ENCODE data around the gene SENP2. TPM values are rescaled to one million over a fixed set of nuclear protein-coding genes. Genes with fewer than 3 reads are reported as not detected.
"Not testable (repeated sequence)": the region's sequence is repeated elsewhere in the genome, so short reads cannot be mapped to it uniquely, and the experiment has no call there.

The SENP2 gene
- 30.5 and 103 TPM in 2 replicates for total RNA-seq (2014; rRNA removed; shearing (Covaris generic); ENCODE audit: low replicate concordance)

GRCh38 chr3:185585859-185586685 is at the start of gene SENP2:
Gene SENP2, plus strand, starts transcription at chr3:185586295. Its CDS starts 119 bp downstream, at chr3:185586414.
- Histone ChIP-seq H3K9me3 (no peaks in the 10 kb centered on the region), H3K4me3 (peak within 1 kb of the TSS; percentile 97), H3K27me3 (no peaks in the 10 kb centered on the region), H3K36me3 (peaks cover 3% of the 10 kb centered on the region)
- peak; percentile 99 for DNase-seq

DNA sequence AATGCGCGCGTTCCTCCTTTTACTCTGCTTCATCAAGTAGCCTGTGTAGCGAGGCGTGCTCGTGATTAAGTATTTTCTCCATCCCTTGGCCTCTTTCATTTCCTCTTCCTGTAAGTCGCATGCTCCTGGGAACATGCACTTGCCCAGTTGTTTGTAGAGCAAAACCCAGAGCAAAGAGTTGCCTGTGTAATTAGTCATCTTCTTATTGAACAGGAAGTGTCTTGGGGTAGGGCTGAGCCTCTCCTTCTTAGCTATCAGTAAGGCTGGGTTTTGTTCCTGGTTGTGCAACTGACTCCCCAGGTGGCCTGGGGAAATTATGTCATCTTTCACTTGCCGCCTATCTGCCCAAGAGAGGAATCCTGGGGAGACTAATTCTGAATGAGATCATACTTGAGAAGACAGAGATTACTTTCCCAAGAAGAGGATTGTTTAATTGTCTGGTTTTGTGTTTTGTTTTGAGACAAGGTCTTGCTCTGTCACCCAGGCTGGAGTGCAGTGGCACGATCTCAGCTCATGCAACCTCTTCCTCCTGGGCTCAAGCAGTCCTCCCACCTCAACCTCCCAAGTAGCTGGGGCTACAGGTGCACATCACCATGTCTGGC is 48.6 kb upstream of the SENP2 start:
- peak; percentile 92 for DNase-seq
- Histone ChIP-seq H3K9me3 (no peaks in the 10 kb centered on the region), H3K36me3 (no peaks in the 10 kb centered on the region), H3K27me3 (no peaks in the 10 kb centered on the region), H3K4me3 (no peak overlapping the region)

- Histone ChIP-seq H3K27me3 (no peaks in the 10 kb centered on the region), H3K9me3 (no peaks in the 10 kb centered on the region), H3K36me3 (no peaks in the 10 kb centered on the region), H3K4me3 (no peak overlapping the region)
- no peak for DNase-seq
These were observed 46.2 kb upstream of the SENP2 start for GRCh38 chr3:185539934-185540333.

DNA sequence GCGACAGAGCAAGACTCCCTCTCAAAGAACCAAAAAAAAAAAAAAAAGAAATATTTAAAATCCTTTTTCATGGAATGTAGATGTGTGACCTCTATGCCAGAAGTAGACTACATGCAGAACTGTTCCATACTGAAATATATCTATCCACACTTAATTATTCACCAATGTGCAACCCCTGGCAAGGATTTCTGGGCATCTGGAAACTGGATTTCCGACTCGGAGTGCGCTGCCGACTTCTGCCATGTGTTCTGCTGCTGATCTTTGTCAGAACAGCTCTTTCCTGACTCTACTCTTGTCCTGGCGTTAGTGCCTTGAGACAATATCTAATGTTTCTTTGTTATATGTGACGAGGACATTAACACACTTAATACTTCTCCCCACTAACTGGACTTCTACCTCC is 45.4 kb upstream of the SENP2 start:
- Histone ChIP-seq H3K9me3 (no peaks in the 10 kb centered on the region), H3K36me3 (no peaks in the 10 kb centered on the region), H3K27me3 (no peaks in the 10 kb centered on the region), H3K4me3 (no peak overlapping the region)
- no peak for DNase-seq

DNA sequence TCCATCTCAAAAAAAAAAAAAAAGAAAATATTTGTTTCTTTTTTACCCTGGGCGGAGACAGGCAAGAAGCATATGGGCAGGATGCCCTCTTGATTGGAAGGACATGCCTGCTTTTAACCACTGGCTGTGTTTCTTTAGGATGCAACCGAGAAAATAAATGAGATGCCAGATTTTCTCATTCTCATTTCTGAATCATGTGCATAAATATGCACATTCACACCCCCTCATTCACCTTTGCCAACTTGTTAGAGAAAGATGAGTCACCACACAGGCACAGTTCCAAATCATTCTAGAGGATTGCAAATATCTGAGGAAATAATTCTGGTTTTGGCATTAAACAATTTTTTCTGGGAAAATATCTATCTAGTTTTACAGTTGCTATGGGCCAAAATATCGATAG is 37.0 kb upstream of the SENP2 start:
- DNase-seq, result peak; percentile 88
- Histone ChIP-seq H3K4me3 (no peak overlapping the region), H3K27me3 (no peaks in the 10 kb centered on the region), H3K9me3 (no peaks in the 10 kb centered on the region), H3K36me3 (no peaks in the 10 kb centered on the region)

DNA sequence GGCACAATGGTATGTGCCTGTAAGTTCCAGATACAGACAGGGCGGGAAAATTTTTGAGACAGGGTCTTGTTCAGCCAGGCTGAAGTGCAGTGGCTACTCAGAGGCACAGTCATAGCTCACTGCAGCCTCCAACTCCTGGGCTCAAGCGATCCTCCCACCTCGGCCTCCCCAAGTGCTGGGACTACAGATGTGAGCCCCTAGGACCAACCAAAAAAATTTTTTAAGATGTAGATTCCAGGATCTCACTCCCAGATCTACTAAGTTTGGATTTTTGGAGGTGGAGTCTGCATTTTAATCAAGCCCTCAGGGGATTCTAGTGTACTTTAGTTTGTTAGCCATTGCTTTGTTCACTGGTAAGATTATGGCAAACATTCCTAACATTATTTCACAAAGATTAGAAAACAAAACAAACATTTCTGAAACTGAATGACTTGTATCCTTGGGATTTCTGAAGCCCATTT is 36.4 kb upstream of the SENP2 start:
- Histone ChIP-seq H3K9me3 (no peaks in the 10 kb centered on the region), H3K27me3 (no peaks in the 10 kb centered on the region), H3K36me3 (no peaks in the 10 kb centered on the region), H3K4me3 (no peak overlapping the region)
- peak; percentile 37 for DNase-seq

DNA sequence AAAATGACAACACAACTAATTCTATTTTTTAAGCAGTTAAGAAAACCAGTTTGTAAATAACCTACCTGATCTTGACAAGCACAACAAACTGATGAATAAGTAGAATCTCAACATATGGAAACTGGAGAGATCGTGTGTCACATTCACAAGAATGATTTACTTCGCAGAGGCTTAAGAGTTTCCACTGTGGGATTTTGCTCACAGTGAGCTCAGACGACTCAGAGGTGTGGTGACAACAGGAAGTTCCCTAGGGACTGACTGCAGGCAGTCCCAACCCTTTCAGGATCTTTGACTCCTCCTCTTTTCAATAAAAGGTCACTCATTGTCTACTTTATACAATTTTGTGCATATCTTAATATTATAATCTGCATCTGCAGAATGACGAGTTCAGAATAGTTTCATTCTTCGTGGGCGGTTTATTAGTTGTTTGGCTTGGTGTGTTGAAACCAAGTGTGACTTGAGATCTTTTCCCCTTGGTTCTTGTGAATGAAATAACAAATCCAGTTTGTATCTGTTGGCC is 33.7 kb upstream of the SENP2 start, which contains the start of gene LIPH:
TSS of gene LIPH (minus strand) at position 231 of the 520 bp plus-strand sequence. CDS start at position 114, 117 bp downstream.
- Histone ChIP-seq H3K27me3 (no peaks in the 10 kb centered on the region), H3K9me3 (no peaks in the 10 kb centered on the region), H3K4me3 (no peak within 1 kb of the TSS), H3K36me3 (no peaks in the 10 kb centered on the region)
- no peak for DNase-seq

GRCh38 chr3:185555101-185555501 is 31.0 kb upstream of the SENP2 start:
- Histone ChIP-seq H3K27me3 (peaks cover 4% of the 10 kb centered on the region; the same call in 1 of the 2 replicates), H3K4me3 (no peak overlapping the region), H3K9me3 (no peaks in the 10 kb centered on the region), H3K36me3 (no peaks in the 10 kb centered on the region)
- DNase-seq, result no peak

DNA sequence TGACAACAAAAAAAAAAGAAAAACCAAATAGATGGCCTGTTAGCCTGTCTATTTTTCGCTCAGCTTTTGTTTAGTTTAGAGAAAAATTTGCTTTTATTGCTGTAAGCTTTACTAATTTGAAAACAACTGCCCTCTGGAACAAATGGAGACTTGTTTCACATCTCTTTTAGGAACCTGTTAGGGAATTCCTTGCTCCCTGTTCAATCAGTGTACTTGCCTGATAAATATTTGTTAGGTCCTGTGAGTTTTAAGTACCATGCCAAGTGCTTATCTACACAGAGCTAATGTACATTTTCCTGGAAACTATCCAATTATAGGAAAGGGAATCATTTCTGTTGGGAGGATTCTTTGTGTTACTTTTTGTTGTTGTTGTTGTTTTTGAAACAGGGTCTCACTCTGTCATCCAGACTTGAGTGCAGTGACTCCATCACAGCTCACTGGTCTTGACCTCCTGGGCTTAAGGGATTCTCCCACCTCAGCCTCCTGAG is 30.2 kb upstream of the SENP2 start:
- no peak for DNase-seq
- Histone ChIP-seq H3K4me3 (no peak overlapping the region), H3K9me3 (no peaks in the 10 kb centered on the region), H3K36me3 (no peaks in the 10 kb centered on the region), H3K27me3 (peaks cover 6% of the 10 kb centered on the region; the same call in 1 of the 2 replicates)

- H3K27me3 ChIP-seq, H3K9me3 ChIP-seq, H3K4me3 ChIP-seq, H3K36me3 ChIP-seq, DNase-seq: not testable (repeated sequence)
These were observed 29.5 kb upstream of the SENP2 start for GRCh38 chr3:185556640-185557039.

- Histone ChIP-seq H3K36me3 (no peaks in the 10 kb centered on the region), H3K4me3 (no peak overlapping the region), H3K9me3 (no peaks in the 10 kb centered on the region), H3K27me3 (peaks cover 6% of the 10 kb centered on the region; the same call in 1 of the 2 replicates)
- no peak for DNase-seq
These were observed 27.7 kb upstream of the SENP2 start for GRCh38 chr3:185558395-185558794.

GRCh38 chr3:185559706-185560090 is 26.4 kb upstream of the SENP2 start:
- Histone ChIP-seq H3K4me3 (no peak overlapping the region), H3K27me3 (peaks cover 6% of the 10 kb centered on the region; the same call in 1 of the 2 replicates), H3K9me3 (no peaks in the 10 kb centered on the region), H3K36me3 (no peaks in the 10 kb centered on the region)
- no peak for DNase-seq

- DNase-seq, result no peak
- Histone ChIP-seq H3K9me3 (no peaks in the 10 kb centered on the region), H3K27me3 (peaks cover 6% of the 10 kb centered on the region; the same call in 1 of the 2 replicates), H3K4me3 (no peak overlapping the region), H3K36me3 (no peaks in the 10 kb centered on the region)
These were observed 25.4 kb upstream of the SENP2 start for GRCh38 chr3:185560676-185561075.

DNA sequence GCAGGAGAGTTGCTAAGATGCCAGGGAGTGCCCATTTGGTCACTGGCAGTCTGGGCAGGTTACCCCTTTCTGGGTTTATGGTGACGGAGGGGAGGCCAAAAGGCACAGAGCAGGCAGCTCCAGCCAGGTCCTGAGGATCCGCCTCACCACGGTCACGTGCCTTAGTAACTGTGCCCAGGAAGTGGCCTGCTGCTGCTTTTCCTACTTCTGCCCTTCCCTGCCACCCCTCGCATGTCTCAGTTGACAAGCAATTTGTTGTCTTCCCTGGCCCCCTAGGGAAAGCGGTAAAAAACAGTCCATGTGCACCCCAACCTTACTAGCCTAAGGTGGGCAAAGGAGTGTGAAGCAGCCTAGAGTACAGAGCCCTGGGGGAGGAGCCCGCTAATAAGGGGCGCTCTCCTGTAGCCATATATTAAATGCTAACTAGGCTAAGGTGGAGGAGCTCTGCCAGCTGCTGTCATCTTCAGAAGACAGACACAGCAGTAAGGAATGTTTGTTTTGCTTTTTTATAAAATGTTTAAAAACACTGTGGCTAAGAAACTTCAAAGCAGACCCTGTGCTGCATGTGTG is 24.6 kb upstream of the SENP2 start:
- no peaks in the 10 kb centered on the region for H3K9me3 ChIP-seq

GRCh38 chr3:185561958-185562357 is 24.1 kb upstream of the SENP2 start:
- peaks cover 6% of the 10 kb centered on the region; the same call in 1 of the 2 replicates for H3K27me3 ChIP-seq
- no peak overlapping the region for H3K4me3 ChIP-seq
- H3K36me3 ChIP-seq, result no peaks in the 10 kb centered on the region
- H3K9me3 ChIP-seq, result no peaks in the 10 kb centered on the region
- no peak for DNase-seq

More for the DNA sequence above, 24.6 kb upstream of the SENP2 start:
- Histone ChIP-seq H3K4me3 (no peak overlapping the region), H3K36me3 (no peaks in the 10 kb centered on the region), H3K27me3 (peaks cover 6% of the 10 kb centered on the region; the same call in 1 of the 2 replicates)
- no peak for DNase-seq

DNA sequence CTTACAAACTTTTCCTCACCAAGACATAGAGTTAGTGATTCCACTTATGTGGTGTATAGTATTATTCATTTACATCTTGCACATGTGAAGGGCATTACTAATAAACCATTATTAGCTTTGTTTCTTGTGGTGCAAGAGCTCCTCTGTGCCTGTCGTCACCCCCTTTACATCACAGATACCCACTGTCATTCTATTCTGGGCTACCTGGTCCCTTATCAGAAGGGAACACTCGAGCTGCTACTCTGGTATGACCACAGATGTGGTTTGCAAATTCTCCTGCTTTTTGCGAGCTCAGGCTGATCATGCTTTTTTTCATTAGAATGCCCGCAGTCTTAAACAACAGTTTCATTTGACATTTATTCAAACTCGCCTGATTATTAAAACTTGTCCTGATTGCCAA is 13.9 kb upstream of the SENP2 start:
- no peak for DNase-seq
- H3K27me3 ChIP-seq, result no peaks in the 10 kb centered on the region

More for the DNA sequence above, 13.9 kb upstream of the SENP2 start:
- Histone ChIP-seq H3K36me3 (no peaks in the 10 kb centered on the region), H3K9me3 (peaks cover 13% of the 10 kb centered on the region), H3K4me3 (no peak overlapping the region)

Data from MG63 (cell line).